Fibroblast of lung (primary cell): ENCODE results near the gene ST3GAL6. TPM values are rescaled to one million over a fixed set of nuclear protein-coding genes. Genes with fewer than 3 reads are reported as not detected.

Source experiments
- DNase-seq, 2 donors: peaks; one replicate each; pipeline versions ENCODE4 v3.0.0 to v3.0.0-alpha.2; 2010; ENCODE audit warnings: low read depth in 2 of 2
- H2AFZ ChIP-seq: 2 replicates; pipeline ENCODE4 v1.5.1; 2012; ENCODE audit warnings: low read length, control low read depth, inconsistent platforms
- H3K27ac ChIP-seq: 2 replicates; pipeline ENCODE4 v1.5.1; 2011; ENCODE audit warnings: low read length, control low read depth; ENCODE audit not compliant: insufficient read depth
- H3K27me3 ChIP-seq: 2 replicates; pipeline ENCODE4 v1.5.1; 2011; ENCODE audit warnings: mild to moderate bottlenecking, low read length; ENCODE audit not compliant: control insufficient read depth, insufficient read depth
- H3K36me3 ChIP-seq: 2 replicates; pipeline ENCODE4 v1.5.1; 2011; ENCODE audit warnings: low read length; ENCODE audit not compliant: control insufficient read depth, insufficient read depth
- H3K4me1 ChIP-seq: 2 replicates; pipeline ENCODE4 v1.5.1; 2011; ENCODE audit warnings: low read length; ENCODE audit not compliant: control insufficient read depth, insufficient read depth; ENCODE audit errors: extremely low read depth
- H3K4me2 ChIP-seq: 2 replicates; pipeline ENCODE4 v1.5.1; 2011; ENCODE audit warnings: low read length, control low read depth; ENCODE audit not compliant: insufficient read depth; ENCODE audit errors: extremely low read depth
- H3K4me3 ChIP-seq, 4 experiments: fragments of 200-600 bp in 1 of 4; sonication (generic) in 1 of 4; replicated peaks in 1 of 4; 2 replicates each; pipeline ENCODE4 v1.5.1; 2011 to 2016; ENCODE audit warnings: low read length in 4 of 4, low read depth in 3 of 4, mild to moderate bottlenecking in 3 of 4, control low read depth in 2 of 4, inconsistent platforms in 1 of 4, mixed read lengths in 1 of 4; ENCODE audit not compliant: insufficient read depth in 1 of 4; ENCODE audit errors: control extremely low read depth in 1 of 4
- H3K79me2 ChIP-seq: 2 replicates; pipeline ENCODE4 v1.5.1; 2012; ENCODE audit warnings: mild to moderate bottlenecking, low read length, inconsistent platforms; ENCODE audit not compliant: control insufficient read depth, insufficient read depth
- H3K9ac ChIP-seq: 2 replicates; pipeline ENCODE4 v1.5.1; 2011; ENCODE audit warnings: mild to moderate bottlenecking, low read length, control low read depth; ENCODE audit not compliant: insufficient read depth
- H3K9me3 ChIP-seq: 2 replicates; pipeline ENCODE4 v1.5.1; 2012; ENCODE audit warnings: low read depth, low read length; ENCODE audit not compliant: control insufficient read depth, insufficient read depth
- H4K20me1 ChIP-seq: 2 replicates; pipeline ENCODE4 v1.5.1; 2011; ENCODE audit warnings: low read length; ENCODE audit not compliant: control insufficient read depth, insufficient read depth; ENCODE audit errors: extremely low read depth
- CTCF ChIP-seq, 2 donors: IDR thresholded peaks in 1 of 2; conservative IDR thresholded peaks in 1 of 2; 1 replicate in 1 of 2; 2 replicates in 1 of 2; pipeline ENCODE4 v1.5.1; 2011 to 2012; ENCODE audit warnings: low read length in 2 of 2, control low read depth in 1 of 2, inconsistent platforms in 1 of 2, low read depth in 1 of 2, mild to moderate bottlenecking in 1 of 2
- EZH2 ChIP-seq: IDR thresholded peaks from 2 replicates; pipeline ENCODE4 v1.5.1; 2012; ENCODE audit warnings: low read length, control low read depth, mild to moderate bottlenecking; ENCODE audit errors: missing control alignments
- polyA minus RNA-seq: library from RNA; depleted of rRNA, polyadenylated mRNA; stranded (reverse); fragments of >200 nt; gene quantifications from 2 replicates; pipeline ENCODE4 v1.2.3, GENCODE V29; 2011; ENCODE audit warnings: low replicate concordance
- polyA plus RNA-seq, 2 donors: library from polyadenylated mRNA; depleted of rRNA in 1 of 2; stranded (reverse) in 1 of 2; unstranded in 1 of 2; fragments of >200 nt; gene quantifications; 2 replicates each; pipeline ENCODE4 v1.2.1, GENCODE V29; 2011 to 2012; ENCODE audit warnings: missing spikeins in 1 of 2
- total RNA-seq: library from RNA; depleted of rRNA; stranded (reverse); fragments of >200 nt; gene quantifications from 2 replicates; pipeline ENCODE4 v1.2.1, GENCODE V29; 2014

ST3GAL6 gene
- 2.6 and 4.1 TPM in 2 replicates for total RNA-seq
- polyA plus RNA-seq, result 1.7 TPM in 2 replicates
- polyA plus RNA-seq (2012), result 0.48 and 1.1 TPM in 2 replicates
- not detected in 2 replicates for polyA minus RNA-seq

- no peak within 1 kb of the TSS for H2AFZ ChIP-seq
- H3K36me3 ChIP-seq, result no peaks in the 10 kb centered on the region
- no peaks in the 10 kb centered on the region for H4K20me1 ChIP-seq
- H3K4me2 ChIP-seq, result no peak within 1 kb of the TSS
- no peak within 1 kb of the TSS for H3K9ac ChIP-seq
- H3K9me3 ChIP-seq, result no peaks in the 10 kb centered on the region
- peak in 1 of 2 donors; percentile 33 for DNase-seq
- no peak within 1 kb of the TSS for H3K27ac ChIP-seq
- H3K4me3 ChIP-seq, result no peak within 1 kb of the TSS
- TF ChIP-seq EZH2, result no peak
- no peak for TF ChIP-seq CTCF (conservative IDR thresholded peaks at IDR 0.05 in 1 of 2, IDR thresholded peaks at IDR 0.05 in 1 of 2; ENCODE audit: low read depth in 1 of 2, low read length in 2 of 2)
- H3K4me1 ChIP-seq, result no peaks in the 10 kb centered on the region
- H3K27me3 ChIP-seq, result no peaks in the 10 kb centered on the region
- no peaks in the 10 kb centered on the region for H3K79me2 ChIP-seq
Observed at GRCh38 chr3:98763076-98763475, at the start of gene ST3GAL6. Gene ST3GAL6, plus strand, starts transcription at chr3:98763340. Its CDS starts 5,101 bp downstream, at chr3:98768441.

- Histone ChIP-seq H3K27ac (no peak overlapping the region), H3K4me3 (no peak overlapping the region), H3K79me2 (no peaks in the 10 kb centered on the region), H2AFZ (no peak overlapping the region), H3K4me2 (no peak overlapping the region), H3K4me1 (no peaks in the 10 kb centered on the region), H3K27me3 (no peaks in the 10 kb centered on the region), H3K36me3 (no peaks in the 10 kb centered on the region), H4K20me1 (no peaks in the 10 kb centered on the region), H3K9ac (no peak overlapping the region), H3K9me3 (no peaks in the 10 kb centered on the region)
- TF ChIP-seq CTCF (conservative IDR thresholded peaks at IDR 0.05 in 1 of 2, IDR thresholded peaks at IDR 0.05 in 1 of 2; ENCODE audit: low read depth in 1 of 2, low read length in 2 of 2) (no peak), EZH2 (no peak)
- no peak for DNase-seq
Observed at GRCh38 chr3:98713984-98714383, 49.2 kb upstream of the ST3GAL6 start.

DNA sequence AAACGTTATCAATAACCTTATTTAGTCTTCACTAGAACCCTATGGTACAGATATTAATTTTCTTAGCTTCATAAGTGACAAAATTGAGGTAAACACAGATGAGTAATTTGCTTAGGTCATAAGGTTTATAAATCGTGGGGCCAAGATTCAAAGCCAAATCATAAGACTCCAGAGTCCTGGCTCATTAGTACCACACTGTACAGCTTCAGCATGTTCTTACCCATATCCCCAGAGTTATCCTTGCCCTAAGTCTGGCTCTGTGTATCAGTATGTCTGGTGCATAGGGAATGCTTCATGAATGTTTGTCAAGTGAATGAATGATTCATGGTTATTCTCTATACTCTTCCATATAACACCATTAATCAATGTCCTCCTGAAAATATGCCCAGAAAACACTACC lies 45.6 kb upstream of the ST3GAL6 start:
- Histone ChIP-seq H3K27ac (no peak overlapping the region), H3K27me3 (no peaks in the 10 kb centered on the region), H3K36me3 (no peaks in the 10 kb centered on the region), H3K4me1 (no peaks in the 10 kb centered on the region), H3K9me3 (no peaks in the 10 kb centered on the region), H3K4me3 (no peak overlapping the region), H2AFZ (no peak overlapping the region), H3K79me2 (no peaks in the 10 kb centered on the region), H3K9ac (no peak overlapping the region), H3K4me2 (no peak overlapping the region), H4K20me1 (no peaks in the 10 kb centered on the region)
- TF ChIP-seq CTCF (conservative IDR thresholded peaks at IDR 0.05 in 1 of 2, IDR thresholded peaks at IDR 0.05 in 1 of 2; ENCODE audit: low read depth in 1 of 2, low read length in 2 of 2), result no peak
- no peak for TF ChIP-seq EZH2
- no peak for DNase-seq
